ENCODE data around the gene DEPP1. TPM values are rescaled to one million over a fixed set of nuclear protein-coding genes. Genes with fewer than 3 reads are reported as not detected.

The DEPP1 gene
- total and polyA plus RNA-seq, 2 donors (not counting 3 experiments of a cell fraction or from before 2014, with no cell fraction given): 364 to 951 TPM

DNA sequence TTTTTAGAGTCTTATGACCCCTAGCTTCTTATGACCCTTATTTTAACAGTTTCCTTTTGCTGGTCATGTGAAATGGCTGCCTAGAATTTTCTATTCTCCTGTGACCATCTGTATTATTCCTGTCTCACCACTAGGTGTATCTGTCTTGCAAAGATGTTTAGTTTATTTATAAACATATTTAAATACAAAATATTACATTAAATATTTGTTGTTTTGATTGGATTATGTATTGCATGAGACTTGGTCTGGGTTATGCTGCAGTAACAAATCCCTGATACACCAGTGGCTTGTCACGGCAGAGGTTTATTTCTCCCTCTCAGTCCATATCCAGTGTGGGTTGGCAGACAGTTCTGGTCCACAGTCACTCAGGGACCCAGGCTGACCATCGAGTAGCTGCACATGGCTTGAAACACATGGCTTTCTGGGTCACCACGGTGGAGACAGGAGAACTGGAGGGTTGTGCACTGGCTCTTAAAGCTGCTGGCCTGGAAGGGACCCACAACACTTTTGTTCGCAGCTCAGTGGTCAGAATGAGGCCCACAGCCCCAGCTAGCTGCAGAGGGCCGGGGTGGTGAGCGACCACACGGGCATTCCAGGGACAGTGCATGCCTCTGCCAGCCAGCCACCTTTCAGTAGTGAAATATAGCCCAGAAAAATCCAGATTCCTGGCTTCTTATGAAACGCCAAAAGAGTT lies 11.6 kb downstream of the DEPP1 start:
- Histone ChIP-seq H2AFZ (ENCODE audit: low read depth, low read length) (no peak overlapping the region), H3K79me2 (ENCODE audit: control insufficient read depth, insufficient read depth, low read length) (no peaks in the 10 kb centered on the region), H3K27ac (ENCODE audit: insufficient read depth, low read depth, low read length) (no peak overlapping the region), H3K9me1 (replicated peaks; ENCODE audit: control insufficient read depth, extremely low read depth, insufficient read depth, low read length) (no peaks in the 10 kb centered on the region), H3K27me3 (ENCODE audit: control insufficient read depth in 2 of 2, insufficient read depth in 2 of 2, low read length in 2 of 2) (no peaks in the 10 kb centered on the region), H3K36me3 (ENCODE audit: control insufficient read depth in 2 of 2, extremely low read depth in 1 of 2, insufficient read depth in 2 of 2, low read length in 2 of 2) (no peaks in the 10 kb centered on the region), H3K9ac (replicated peaks; ENCODE audit: extremely low read depth, insufficient read depth, low read length) (no peak overlapping the region), H3K9me3 (replicated peaks; ENCODE audit: control insufficient read depth, insufficient read depth, low read length) (no peaks in the 10 kb centered on the region), H4K20me1 (replicated peaks; ENCODE audit: control insufficient read depth, extremely low read depth, insufficient read depth, low read length) (no peaks in the 10 kb centered on the region), H3K4me1 (ENCODE audit: control insufficient read depth, extremely low read depth, insufficient read depth, low read length) (no peaks in the 10 kb centered on the region), H3K4me3 (replicated peaks in 1 of 3; ENCODE audit: insufficient read depth in 1 of 3, low read depth in 1 of 3, low read length in 3 of 3) (no peak overlapping the region), H3K4me2 (ENCODE audit: insufficient read depth, low read length) (no peak overlapping the region)
- dilution Hi-C loops (cut with MboI; ENCODE audit: extremely low pct_ligation_motif_present, low sequenced_read_pairs): no loop called here
- BruUV-seq (replicated peaks): no TSS peak
- DNase-seq (ENCODE audit: low read depth, low spot score): no peak
- FAIRE-seq: no peak
- intact Hi-C loops (cut with micrococcal nuclease): no loop called here
- ChIA-PET POLR2A (interaction anchor here (1.4 kb wide), 1 partner anchor 11 kb away, joined by 5 read pairs; the partner anchor contains the start of gene DEPP1), CTCF (interaction anchor here (0.6 to 2.1 kb wide), 9 partner anchors 9 to 35 kb away, joined by 3 to 9 read pairs (median 4); partner anchors contain the start of gene DEPP1)
- TF ChIP-seq MYC (IDR thresholded peaks at IDR 0.05; ENCODE audit: low read depth, low read length) (no peak), JUN (IDR thresholded peaks at IDR 0.05; ENCODE audit: borderline replicate concordance, insufficient read depth, insufficient read length, low read depth) (no peak), EZH2 (IDR thresholded peaks at IDR 0.05; ENCODE audit: borderline replicate concordance, low read depth, low read length, severe bottlenecking) (no peak)
- TF ChIP-seq, protein P1, sequence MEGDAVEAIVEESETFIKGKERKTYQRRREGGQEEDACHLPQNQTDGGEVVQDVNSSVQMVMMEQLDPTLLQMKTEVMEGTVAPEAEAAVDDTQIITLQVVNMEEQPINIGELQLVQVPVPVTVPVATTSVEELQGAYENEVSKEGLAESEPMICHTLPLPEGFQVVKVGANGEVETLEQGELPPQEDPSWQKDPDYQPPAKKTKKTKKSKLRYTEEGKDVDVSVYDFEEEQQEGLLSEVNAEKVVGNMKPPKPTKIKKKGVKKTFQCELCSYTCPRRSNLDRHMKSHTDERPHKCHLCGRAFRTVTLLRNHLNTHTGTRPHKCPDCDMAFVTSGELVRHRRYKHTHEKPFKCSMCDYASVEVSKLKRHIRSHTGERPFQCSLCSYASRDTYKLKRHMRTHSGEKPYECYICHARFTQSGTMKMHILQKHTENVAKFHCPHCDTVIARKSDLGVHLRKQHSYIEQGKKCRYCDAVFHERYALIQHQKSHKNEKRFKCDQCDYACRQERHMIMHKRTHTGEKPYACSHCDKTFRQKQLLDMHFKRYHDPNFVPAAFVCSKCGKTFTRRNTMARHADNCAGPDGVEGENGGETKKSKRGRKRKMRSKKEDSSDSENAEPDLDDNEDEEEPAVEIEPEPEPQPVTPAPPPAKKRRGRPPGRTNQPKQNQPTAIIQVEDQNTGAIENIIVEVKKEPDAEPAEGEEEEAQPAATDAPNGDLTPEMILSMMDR (IDR thresholded peaks at IDR 0.05; ENCODE audit: extremely low read depth in 1 of 2, insufficient read depth in 1 of 2, low read depth in 1 of 2, low read length in 2 of 2): peak in 1 of 2 donors; percentile 13
